Ureter (tissue), 1 donor: ENCODE data around the gene L3HYPDH. TPM values are rescaled to one million over a fixed set of nuclear protein-coding genes. Genes with fewer than 3 reads are reported as not detected.

Experiments
- DNase-seq: peaks from one replicate; pipeline ENCODE4 v3.0.0-alpha.2; 2020; ENCODE audit warnings: low spot score
- total RNA-seq: library from RNA; stranded (reverse); gene quantifications from one replicate; pipeline ENCODE4 v1.2.4, GENCODE V29; 2023
- donor health status: DM: yes; HTN: yes; CAD: no.

The L3HYPDH gene
- total RNA-seq, 1 donor from 2014 or later: 31.3 TPM

- DNase-seq: no peak
These were observed 56.3 kb downstream of the L3HYPDH start for GRCh38 chr14:59427653-59428580.

- DNase-seq: no peak
These were observed 58.8 kb downstream of the L3HYPDH start for GRCh38 chr14:59425322-59425935.

- DNase-seq: no peak
These were observed 59.7 kb downstream of the L3HYPDH start for GRCh38 chr14:59424341-59425071.

Other genes starting within 250 kb of the L3HYPDH start
- gene GPR135, start 19.0 kb downstream of the L3HYPDH start, total RNA-seq: 6.5 TPM
- gene JKAMP, start 109 bp upstream of the L3HYPDH start, total RNA-seq: 29.5 TPM
- gene CCDC175, start 92.4 kb upstream of the L3HYPDH start, total RNA-seq: not detected